ENCODE results near the gene PSMD5. TPM values are rescaled to one million over a fixed set of nuclear protein-coding genes. Genes with fewer than 3 reads are reported as not detected.
A peak's percentile ranks its signal among the peaks of the same experiment; 100 is the strongest.

The PSMD5 gene
- total and polyA plus RNA-seq, 2 of the 4 experiments (the other 2 are of a cell fraction) = 25.6 to 26.1 TPM

GRCh38 chr9:120878188-120879130 is 35.7 kb upstream of the PSMD5 start:
- H2AK9ac ChIP-seq (replicated peaks; ENCODE audit: low read depth, low read length, poor library complexity) = peak overlapping the region; percentile 92
- no peak overlapping the region for H3K4me3 ChIP-seq (ENCODE audit: insufficient read depth, low read depth, low read length)
- H2BK15ac ChIP-seq (ENCODE audit: low read depth, low read length) = no peak overlapping the region; the same call in 2 of the 3 replicates
- ChIA-PET CTCF (no interaction called here), POLR2A (ENCODE audit: unreplicated experiment) (no interaction called here)
- peaks cover 7% of the 10 kb centered on the region for H3K36me3 ChIP-seq (ENCODE audit: control insufficient read depth, insufficient read depth, low read length)
- peak overlapping the region; percentile 77 to 97; a peak in 2 of 4 replicates for H4K8ac ChIP-seq (ENCODE audit: low read depth in 2 of 2, low read length in 2 of 2)
- no peak overlapping the region for H2BK5ac ChIP-seq (ENCODE audit: low read depth, low read length, poor library complexity, severe bottlenecking)
- BruUV-seq (replicated peaks) = no TSS peak
- H2AFZ ChIP-seq (replicated peaks; ENCODE audit: low read length, poor library complexity) = no peak overlapping the region
- dilution Hi-C loops (cut with HindIII; ENCODE audit: low sequenced_read_pairs, unreplicated experiment) (no loop called here), in situ Hi-C loops (cut with MboI; ENCODE audit: low sequenced_read_pairs) (no loop called here), intact Hi-C loops (cut with micrococcal nuclease) (loop anchor here (5.0 kb wide), 1 partner anchor 194 kb away; the partner anchor contains the start of gene CNTRL)
- no peak overlapping the region for H4K5ac ChIP-seq (ENCODE audit: low read depth, low read length)
- H3K9me1 ChIP-seq (ENCODE audit: insufficient read depth, low read length) = peaks cover 22% of the 10 kb centered on the region; the same call in 1 of the 2 replicates
- no peak overlapping the region for H3K14ac ChIP-seq (replicated peaks; ENCODE audit: low read depth, low read length)
- peak overlapping the region; percentile 80 for H2AK5ac ChIP-seq (ENCODE audit: low read depth, low read length)
- H4K20me1 ChIP-seq (ENCODE audit: insufficient read depth, low read length) = no peaks in the 10 kb centered on the region
- peaks cover 15% of the 10 kb centered on the region for H3K4me1 ChIP-seq (ENCODE audit: control insufficient read depth, insufficient read depth, low read length)
- H3K4me2 ChIP-seq (ENCODE audit: low read depth, low read length) = no peak overlapping the region
- 100% methylated on average over 1 of the region's 8 CpGs; no CpG with 5 or more reads in 1 of the 2 experiments for WGBS, 2 experiments (ENCODE audit: extremely low coverage in 2 of 2, insufficient read length in 1 of 2)
- peak overlapping the region; percentile 94 for H3K4ac ChIP-seq (ENCODE audit: low read depth, low read length)
- peak overlapping the region; percentile 94; the same call in 1 of the 2 replicates for H3K23ac ChIP-seq (ENCODE audit: low read depth, low read length)
- H3K9me3 ChIP-seq (ENCODE audit: control insufficient read depth, insufficient read depth, low read length) = no peaks in the 10 kb centered on the region
- no peak overlapping the region for H3K27ac ChIP-seq (ENCODE audit: insufficient read depth, low read length)
- peak overlapping the region; percentile 17; the same call in 1 of the 2 replicates for H4K91ac ChIP-seq (ENCODE audit: insufficient read depth, low read depth, low read length)
- H2BK120ac ChIP-seq (ENCODE audit: low read depth, low read length) = 0 out of 2 replicates have a peak overlapping the region, but pooled peaks have one; percentile 13
- peaks cover 19 to 38% of the 10 kb centered on the region in 2 experiments for H3K79me1 ChIP-seq (ENCODE audit: low read depth in 1 of 2, low read length in 2 of 2)
- ATAC-seq (ENCODE audit: low read depth) = no peak
- TF ChIP-seq POLR2A (IDR thresholded peaks at IDR 0.05; ENCODE audit: low read depth, low read length) = no peak
- TF ChIP-seq, protein P1, sequence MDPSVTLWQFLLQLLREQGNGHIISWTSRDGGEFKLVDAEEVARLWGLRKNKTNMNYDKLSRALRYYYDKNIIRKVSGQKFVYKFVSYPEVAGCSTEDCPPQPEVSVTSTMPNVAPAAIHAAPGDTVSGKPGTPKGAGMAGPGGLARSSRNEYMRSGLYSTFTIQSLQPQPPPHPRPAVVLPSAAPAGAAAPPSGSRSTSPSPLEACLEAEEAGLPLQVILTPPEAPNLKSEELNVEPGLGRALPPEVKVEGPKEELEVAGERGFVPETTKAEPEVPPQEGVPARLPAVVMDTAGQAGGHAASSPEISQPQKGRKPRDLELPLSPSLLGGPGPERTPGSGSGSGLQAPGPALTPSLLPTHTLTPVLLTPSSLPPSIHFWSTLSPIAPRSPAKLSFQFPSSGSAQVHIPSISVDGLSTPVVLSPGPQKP (IDR thresholded peaks at IDR 0.05; ENCODE audit: borderline replicate concordance, low read depth, low read length) = no peak
- TF ChIP-seq, protein P2, sequence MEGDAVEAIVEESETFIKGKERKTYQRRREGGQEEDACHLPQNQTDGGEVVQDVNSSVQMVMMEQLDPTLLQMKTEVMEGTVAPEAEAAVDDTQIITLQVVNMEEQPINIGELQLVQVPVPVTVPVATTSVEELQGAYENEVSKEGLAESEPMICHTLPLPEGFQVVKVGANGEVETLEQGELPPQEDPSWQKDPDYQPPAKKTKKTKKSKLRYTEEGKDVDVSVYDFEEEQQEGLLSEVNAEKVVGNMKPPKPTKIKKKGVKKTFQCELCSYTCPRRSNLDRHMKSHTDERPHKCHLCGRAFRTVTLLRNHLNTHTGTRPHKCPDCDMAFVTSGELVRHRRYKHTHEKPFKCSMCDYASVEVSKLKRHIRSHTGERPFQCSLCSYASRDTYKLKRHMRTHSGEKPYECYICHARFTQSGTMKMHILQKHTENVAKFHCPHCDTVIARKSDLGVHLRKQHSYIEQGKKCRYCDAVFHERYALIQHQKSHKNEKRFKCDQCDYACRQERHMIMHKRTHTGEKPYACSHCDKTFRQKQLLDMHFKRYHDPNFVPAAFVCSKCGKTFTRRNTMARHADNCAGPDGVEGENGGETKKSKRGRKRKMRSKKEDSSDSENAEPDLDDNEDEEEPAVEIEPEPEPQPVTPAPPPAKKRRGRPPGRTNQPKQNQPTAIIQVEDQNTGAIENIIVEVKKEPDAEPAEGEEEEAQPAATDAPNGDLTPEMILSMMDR (conservative IDR thresholded peaks at IDR 0.05; ENCODE audit: low read depth, low read length) = no peak
- H3K18ac ChIP-seq (ENCODE audit: low read depth, low read length) = no peak overlapping the region
- no peak for DNase-seq
- no peak overlapping the region for H2BK20ac ChIP-seq (ENCODE audit: low read depth, low read length)
- no peak overlapping the region; the same call in 1 of the 2 replicates for H3K9ac ChIP-seq (ENCODE audit: low read depth, low read length)
- no peaks in the 10 kb centered on the region for H3K27me3 ChIP-seq (ENCODE audit: control insufficient read depth, insufficient read depth, low read length)
- H3K56ac ChIP-seq (ENCODE audit: extremely low read depth, insufficient read depth, low read length) = no peak overlapping the region

All from IMR-90 (cell line).